SU-DHL-6 (cell line): Measurements from ENCODE around the gene LRTM2.

ENCODE experiments used
- H2AFZ ChIP-seq: fragments of 200-600 bp; sonication (generic); 2 replicates; pipeline ENCODE4 v1.6.1; 2014; ENCODE audit warnings: low read depth, mild to moderate bottlenecking, moderate library complexity, mixed read lengths, antibody characterized with exemption, low read length; ENCODE audit not compliant: severe bottlenecking
- H3F3A ChIP-seq: fragments of 200-600 bp; shearing (Covaris generic); 2 replicates; pipeline ENCODE4 v1.6.0; 2016; ENCODE audit warnings: antibody characterized with exemption, mild to moderate bottlenecking; ENCODE audit not compliant: insufficient read depth
- H3K27ac ChIP-seq: fragments of 200-600 bp; sonication (generic); 2 replicates; pipeline ENCODE4 v1.5.1; 2016; ENCODE audit warnings: low read depth, mild to moderate bottlenecking, low read length, moderate library complexity, mixed read lengths
- H3K27me3 ChIP-seq: fragments of 200-600 bp; sonication (generic), shearing (Covaris generic); 2 replicates; pipeline ENCODE4 v1.6.0; 2014; ENCODE audit warnings: mild to moderate bottlenecking, low read length
- H3K36me3 ChIP-seq: fragments of 200-600 bp; sonication (generic); 2 replicates; pipeline ENCODE4 v1.6.1; 2014; ENCODE audit warnings: mild to moderate bottlenecking, low read length, mixed read lengths
- H3K4me2 ChIP-seq: fragments of 300-600, 200-600 bp; shearing (Covaris generic), sonication (generic); 2 replicates; pipeline ENCODE4 v1.6.0; 2014; ENCODE audit warnings: low read length, low read depth, mild to moderate bottlenecking; ENCODE audit not compliant: poor library complexity, severe bottlenecking
- H3K4me3 ChIP-seq: fragments of 200-600 bp; sonication (generic); 2 replicates; pipeline ENCODE4 v1.5.1; 2014; ENCODE audit warnings: antibody characterized with exemption, low read length, mild to moderate bottlenecking, mixed read lengths; ENCODE audit not compliant: insufficient read depth, poor library complexity, severe bottlenecking
- H3K79me2 ChIP-seq: fragments of 200-600 bp; sonication (generic); 2 replicates; pipeline ENCODE4 v1.6.1; 2014; ENCODE audit warnings: mild to moderate bottlenecking, low read length, moderate library complexity; ENCODE audit not compliant: insufficient read depth
- H3K9ac ChIP-seq: fragments of 200-600 bp; sonication (generic); 2 replicates; pipeline ENCODE4 v1.7.0; 2014; ENCODE audit warnings: mild to moderate bottlenecking, low read length
- H3K9me2 ChIP-seq: fragments of 200-600 bp; sonication (generic); replicated peaks from 2 replicates; pipeline ENCODE4 v1.6.1; 2014; ENCODE audit warnings: low read length; ENCODE audit not compliant: insufficient read depth
- H3K9me3 ChIP-seq: fragments of 200-600 bp; sonication (generic); 2 replicates; pipeline ENCODE4 v1.6.1; 2014; ENCODE audit warnings: low read length, mixed read lengths; ENCODE audit not compliant: insufficient read depth
- H4K20me1 ChIP-seq: fragments of 200-600 bp; sonication (generic); 2 replicates; pipeline ENCODE4 v1.6.1; 2014; ENCODE audit warnings: low read depth, mild to moderate bottlenecking, antibody characterized with exemption, low read length, moderate library complexity, mixed read lengths
- CTCF ChIP-seq: fragments of 200-600 bp; sonication (generic); IDR thresholded peaks from one replicate; pipeline ENCODE4 v1.5.1; 2017; ENCODE audit warnings: antibody characterized with exemption, mild to moderate bottlenecking, low read length, moderate library complexity; ENCODE audit not compliant: insufficient read depth, poor library complexity, severe bottlenecking
- EZH2phosphoT487 ChIP-seq: fragments of 200-600 bp; sonication (generic), shearing (Covaris generic); conservative IDR thresholded peaks from 2 replicates; pipeline ENCODE4 v1.6.1; 2018; ENCODE audit warnings: mild to moderate bottlenecking, antibody characterized with exemption, low read length, moderate library complexity, mixed read lengths

The LRTM2 gene

DNA sequence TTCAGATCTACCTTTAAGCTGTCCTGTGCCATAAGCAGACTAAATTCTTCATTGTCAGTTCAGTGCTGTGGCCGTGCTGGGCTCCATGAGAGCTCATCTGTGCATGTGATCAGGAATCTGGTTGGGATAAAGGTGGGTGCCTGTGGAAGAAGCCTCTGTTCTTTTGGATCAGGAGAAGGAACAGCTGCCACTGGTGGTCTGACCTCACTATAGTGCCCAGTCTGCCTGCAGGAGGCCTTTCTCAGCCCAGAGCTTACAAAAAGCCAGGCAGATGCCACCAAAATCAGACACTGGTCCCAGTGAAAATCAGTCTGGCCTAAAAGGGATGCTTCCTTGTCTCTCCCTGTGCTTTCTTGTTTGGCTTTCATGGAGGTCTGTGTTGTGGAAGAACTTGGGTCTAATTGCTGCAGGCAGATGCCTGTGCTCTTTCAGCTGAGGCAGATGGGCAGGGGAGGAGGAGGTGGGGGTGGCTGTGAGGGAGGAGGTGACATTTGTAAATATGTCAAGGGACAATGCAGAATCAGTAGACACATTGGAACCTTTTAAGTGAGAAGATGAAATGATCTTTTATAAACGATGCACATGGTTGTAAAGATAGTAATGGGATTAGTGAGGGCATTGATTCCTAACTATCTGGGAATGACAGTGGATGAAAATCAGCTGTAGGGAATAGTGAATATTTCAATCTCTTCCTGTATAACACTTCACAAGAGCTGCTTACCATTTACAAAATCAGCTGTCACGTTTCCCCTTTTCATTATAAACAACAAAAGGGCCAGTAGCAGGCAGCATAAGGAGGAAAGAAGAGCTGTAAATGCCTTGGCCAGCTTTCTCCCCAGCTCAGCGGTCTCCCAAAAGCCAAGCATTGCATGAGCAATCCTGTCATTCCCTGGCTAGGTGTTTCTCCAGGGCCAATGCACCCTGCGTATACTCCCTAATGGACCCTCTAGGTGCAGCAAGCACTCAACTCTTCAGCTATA, 53.5 kb downstream of the LRTM2 start:
- Histone ChIP-seq H3K9me3 (no peaks in the 10 kb centered on the region), H3K9ac (no peak overlapping the region), H3K4me3 (no peak overlapping the region), H3K36me3 (no peaks in the 10 kb centered on the region), H3K4me2 (no peak overlapping the region), H3K27ac (no peak overlapping the region), H3F3A (no peaks in the 10 kb centered on the region), H2AFZ (no peak overlapping the region), H4K20me1 (no peaks in the 10 kb centered on the region), H3K9me2 (no peaks in the 10 kb centered on the region), H3K27me3 (no peaks in the 10 kb centered on the region), H3K79me2 (no peaks in the 10 kb centered on the region)
- TF ChIP-seq EZH2phosphoT487 (no peak), CTCF (no peak)

GRCh38 chr12:1875608-1876007, 55.2 kb downstream of the LRTM2 start:
- Histone ChIP-seq H3K4me3 (no peak overlapping the region), H3K79me2 (no peaks in the 10 kb centered on the region), H3F3A (no peaks in the 10 kb centered on the region), H3K9me2 (no peaks in the 10 kb centered on the region), H3K27ac (no peak overlapping the region), H3K4me2 (no peak overlapping the region), H2AFZ (no peak overlapping the region), H3K9me3 (no peaks in the 10 kb centered on the region), H3K9ac (no peak overlapping the region), H4K20me1 (no peaks in the 10 kb centered on the region), H3K27me3 (no peaks in the 10 kb centered on the region), H3K36me3 (no peaks in the 10 kb centered on the region)
- TF ChIP-seq EZH2phosphoT487 (no peak), CTCF (no peak)

GRCh38 chr12:1876086-1876485, 55.7 kb downstream of the LRTM2 start:
- no peaks in the 10 kb centered on the region for H3F3A ChIP-seq
- no peak overlapping the region for H3K4me3 ChIP-seq
- H3K36me3 ChIP-seq: no peaks in the 10 kb centered on the region
- H3K9me3 ChIP-seq: no peaks in the 10 kb centered on the region
- no peak overlapping the region for H3K9ac ChIP-seq
- no peak overlapping the region for H2AFZ ChIP-seq
- H3K27me3 ChIP-seq: no peaks in the 10 kb centered on the region
- H4K20me1 ChIP-seq: no peaks in the 10 kb centered on the region
- no peaks in the 10 kb centered on the region for H3K79me2 ChIP-seq
- no peaks in the 10 kb centered on the region for H3K9me2 ChIP-seq
- TF ChIP-seq EZH2phosphoT487: no peak
- TF ChIP-seq CTCF: no peak
- H3K27ac ChIP-seq: no peak overlapping the region
- no peak overlapping the region for H3K4me2 ChIP-seq
